Measurements from ENCODE around the gene THAP7.

THAP7 gene

GRCh38 chr22:20992056-20992442 lies 9.9 kb downstream of the THAP7 start:
- Histone ChIP-seq H3K9me3 (ENCODE audit: insufficient read depth, low read length, severe bottlenecking) (no peaks in the 10 kb centered on the region), H3K36me3 (ENCODE audit: insufficient read depth, low read length) (peaks cover 82% of the 10 kb centered on the region), H3K27me3 (ENCODE audit: insufficient read depth, low read length, poor library complexity) (no peaks in the 10 kb centered on the region), H3K4me3 (ENCODE audit: low read depth in 1 of 2, low read length in 2 of 2) (no peak overlapping the region), H3K4me1 (ENCODE audit: insufficient read depth, low read length) (no peaks in the 10 kb centered on the region), H3K27ac (ENCODE audit: low read length) (no peak overlapping the region), H2AFZ (ENCODE audit: low read depth, low read length) (no peak overlapping the region), H3K9ac (ENCODE audit: low read depth, low read length) (no peak overlapping the region), H3K4me2 (ENCODE audit: insufficient read depth, low read length) (no peak overlapping the region), H3K79me2 (ENCODE audit: insufficient read depth, low read length) (no peaks in the 10 kb centered on the region), H4K20me1 (ENCODE audit: insufficient read depth, low read length) (no peaks in the 10 kb centered on the region)
- DNase-seq (no peak), ATAC-seq (ENCODE audit: insufficient read depth, low read depth) (no peak)
- TF ChIP-seq CTCF (IDR thresholded peaks at IDR 0.05; ENCODE audit: borderline replicate concordance, extremely low read depth, low read length, poor library complexity, severe bottlenecking): no peak
- no peak for TF ChIP-seq EZH2 (IDR thresholded peaks at IDR 0.05; ENCODE audit: borderline replicate concordance, low read depth, low read length, severe bottlenecking)

GRCh38 chr22:20991252-20992055 lies 10.5 kb downstream of the THAP7 start:
- TF ChIP-seq EZH2 (IDR thresholded peaks at IDR 0.05; ENCODE audit: borderline replicate concordance, low read depth, low read length, severe bottlenecking) (no peak), CTCF (IDR thresholded peaks at IDR 0.05; ENCODE audit: borderline replicate concordance, extremely low read depth, low read length, poor library complexity, severe bottlenecking) (no peak)
- Histone ChIP-seq H3K79me2 (ENCODE audit: insufficient read depth, low read length) (no peaks in the 10 kb centered on the region), H3K4me3 (ENCODE audit: low read depth in 1 of 2, low read length in 2 of 2) (no peak overlapping the region), H3K4me1 (ENCODE audit: insufficient read depth, low read length) (no peaks in the 10 kb centered on the region), H3K36me3 (ENCODE audit: insufficient read depth, low read length) (peaks cover 80% of the 10 kb centered on the region), H3K27me3 (ENCODE audit: insufficient read depth, low read length, poor library complexity) (no peaks in the 10 kb centered on the region), H3K9ac (ENCODE audit: low read depth, low read length) (no peak overlapping the region), H2AFZ (ENCODE audit: low read depth, low read length) (no peak overlapping the region), H3K27ac (ENCODE audit: low read length) (no peak overlapping the region), H4K20me1 (ENCODE audit: insufficient read depth, low read length) (no peaks in the 10 kb centered on the region), H3K9me3 (ENCODE audit: insufficient read depth, low read length, severe bottlenecking) (no peaks in the 10 kb centered on the region), H3K4me2 (ENCODE audit: insufficient read depth, low read length) (no peak overlapping the region)
- no peak for ATAC-seq (ENCODE audit: insufficient read depth, low read depth)
- DNase-seq: no peak

GRCh38 chr22:20990184-20991180 lies 11.4 kb downstream of the THAP7 start:
- TF ChIP-seq CTCF (IDR thresholded peaks at IDR 0.05; ENCODE audit: borderline replicate concordance, extremely low read depth, low read length, poor library complexity, severe bottlenecking) (no peak), EZH2 (IDR thresholded peaks at IDR 0.05; ENCODE audit: borderline replicate concordance, low read depth, low read length, severe bottlenecking) (no peak)
- Histone ChIP-seq H3K36me3 (ENCODE audit: insufficient read depth, low read length) (peaks cover 78% of the 10 kb centered on the region), H3K27ac (ENCODE audit: low read length) (no peak overlapping the region)

More at GRCh38 chr22:20990184-20991180, 11.4 kb downstream of the THAP7 start:
- no peaks in the 10 kb centered on the region for H3K27me3 ChIP-seq (ENCODE audit: insufficient read depth, low read length, poor library complexity)
- H4K20me1 ChIP-seq (ENCODE audit: insufficient read depth, low read length): no peaks in the 10 kb centered on the region
- DNase-seq: no peak
- no peaks in the 10 kb centered on the region for H3K4me1 ChIP-seq (ENCODE audit: insufficient read depth, low read length)
- no peak for ATAC-seq (ENCODE audit: insufficient read depth, low read depth)
- H3K4me2 ChIP-seq (ENCODE audit: insufficient read depth, low read length): no peak overlapping the region
- H3K9ac ChIP-seq (ENCODE audit: low read depth, low read length): no peak overlapping the region
- H2AFZ ChIP-seq (ENCODE audit: low read depth, low read length): no peak overlapping the region
- H3K79me2 ChIP-seq (ENCODE audit: insufficient read depth, low read length): no peaks in the 10 kb centered on the region
- no peak overlapping the region for H3K4me3 ChIP-seq (ENCODE audit: low read depth in 1 of 2, low read length in 2 of 2)
- H3K9me3 ChIP-seq (ENCODE audit: insufficient read depth, low read length, severe bottlenecking): no peaks in the 10 kb centered on the region

Data from DND-41 (cell line).